ENCODE results near the gene CCL27. TPM values are rescaled to one million over a fixed set of nuclear protein-coding genes. Genes with fewer than 3 reads are reported as not detected.

The CCL27 gene
- total and polyA plus RNA-seq, 2 donors (not counting 1 experiment from before 2014, with no cell fraction given): not detected

- CTCF ChIA-PET: interaction anchor here (0.7 to 8.4 kb wide), 15 partner anchors 8 to 508 kb away, joined by 3 to 150 read pairs (median 4); partner anchors contain the start of genes CCL27, DCTN3, GALT and RPP25L
Measured at GRCh38 chr9:34637356-34638137, 24.9 kb downstream of the CCL27 start, which contains the start of gene SIGMAR1. Gene SIGMAR1 (minus strand): TSS chr9:34637787. CDS start chr9:34637697, 90 bp downstream.

More at GRCh38 chr9:34637356-34638137, 24.9 kb downstream of the CCL27 start, which contains the start of gene SIGMAR1:
- Histone ChIP-seq H3K79me2 (ENCODE audit: control insufficient read depth, insufficient read depth, low read length) (peaks cover 26% of the 10 kb centered on the region), H3K27ac (ENCODE audit: low read length in 2 of 2) (peak within 1 kb of the TSS; percentile 56 to 69), H4K20me1 (ENCODE audit: control insufficient read depth, insufficient read depth, low read length, poor library complexity, severe bottlenecking) (peaks cover 16% of the 10 kb centered on the region), H3K27me3 (replicated peaks in 1 of 4; ENCODE audit: control extremely low read depth in 1 of 4, control insufficient read depth in 3 of 4, insufficient read depth in 4 of 4, low read length in 3 of 4) (no peaks in the 10 kb centered on the region), H2AFZ (ENCODE audit: insufficient read depth, low read depth, low read length, poor library complexity, severe bottlenecking) (peak within 1 kb of the TSS; percentile 92), H3K4me2 (replicated peaks; ENCODE audit: low read depth, low read length, poor library complexity, severe bottlenecking) (peak within 1 kb of the TSS; percentile 95), H3K4me1 (ENCODE audit: control insufficient read depth in 2 of 2, insufficient read depth in 2 of 2, low read length in 2 of 2) (peaks cover 16 to 32% of the 10 kb centered on the region in 2 donors), H3K9ac (ENCODE audit: low read length) (peak within 1 kb of the TSS; percentile 79), H3K36me3 (replicated peaks in 1 of 2; ENCODE audit: control extremely low read depth in 1 of 2, control insufficient read depth in 1 of 2, extremely low read depth in 1 of 2, insufficient read depth in 2 of 2, low read length in 1 of 2) (peaks cover 0 to 3% of the 10 kb centered on the region in 2 experiments), H3K9me3 (ENCODE audit: control extremely low read depth in 1 of 3, control insufficient read depth in 2 of 3, insufficient read depth in 1 of 3, low read length in 2 of 3) (no peaks in the 10 kb centered on the region), H3K4me3 (ENCODE audit: control extremely low read depth in 1 of 5, extremely low read depth in 1 of 5, insufficient read depth in 1 of 5, low read depth in 2 of 5, low read length in 4 of 5) (peak within 1 kb of the TSS; percentile 49 to 80 (median 63))
- DNase-seq: peak; percentile 96
- H3K27me3 Mint-ChIP-seq: no peaks in the 10 kb centered on the region
- H3K4me3 Mint-ChIP-seq: peak within 1 kb of the TSS; percentile 92
- peak; percentile 96 for ATAC-seq (ENCODE audit: low read depth)
- H3K9me3 Mint-ChIP-seq (ENCODE audit: insufficient read depth): no peaks in the 10 kb centered on the region
- peaks cover 30% of the 10 kb centered on the region for H3K4me1 Mint-ChIP-seq
- under 1% methylated on average over 73 of the region's 74 CpGs for WGBS (ENCODE audit: insufficient coverage)
- intact Hi-C loops (cut with micrococcal nuclease): loop anchor here (1.0 to 2.0 kb wide), 8 partner anchors 9 to 261 kb away; partner anchors contain the start of genes DCTN3, DNAI1, FAM219A and GALT
- TF ChIP-seq, protein P1, sequence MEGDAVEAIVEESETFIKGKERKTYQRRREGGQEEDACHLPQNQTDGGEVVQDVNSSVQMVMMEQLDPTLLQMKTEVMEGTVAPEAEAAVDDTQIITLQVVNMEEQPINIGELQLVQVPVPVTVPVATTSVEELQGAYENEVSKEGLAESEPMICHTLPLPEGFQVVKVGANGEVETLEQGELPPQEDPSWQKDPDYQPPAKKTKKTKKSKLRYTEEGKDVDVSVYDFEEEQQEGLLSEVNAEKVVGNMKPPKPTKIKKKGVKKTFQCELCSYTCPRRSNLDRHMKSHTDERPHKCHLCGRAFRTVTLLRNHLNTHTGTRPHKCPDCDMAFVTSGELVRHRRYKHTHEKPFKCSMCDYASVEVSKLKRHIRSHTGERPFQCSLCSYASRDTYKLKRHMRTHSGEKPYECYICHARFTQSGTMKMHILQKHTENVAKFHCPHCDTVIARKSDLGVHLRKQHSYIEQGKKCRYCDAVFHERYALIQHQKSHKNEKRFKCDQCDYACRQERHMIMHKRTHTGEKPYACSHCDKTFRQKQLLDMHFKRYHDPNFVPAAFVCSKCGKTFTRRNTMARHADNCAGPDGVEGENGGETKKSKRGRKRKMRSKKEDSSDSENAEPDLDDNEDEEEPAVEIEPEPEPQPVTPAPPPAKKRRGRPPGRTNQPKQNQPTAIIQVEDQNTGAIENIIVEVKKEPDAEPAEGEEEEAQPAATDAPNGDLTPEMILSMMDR (IDR thresholded peaks at IDR 0.05): no peak
- TF ChIP-seq EZH2 (IDR thresholded peaks at IDR 0.05; ENCODE audit: borderline replicate concordance, insufficient read depth, low read depth, low read length, poor library complexity, severe bottlenecking): no peak
- POLR2A ChIA-PET: interaction anchor here (0.6 to 2.8 kb wide), 8 partner anchors 9 to 625 kb away, joined by 4 to 31 read pairs (median 7); partner anchors contain the start of genes DCTN3, GALT and RPP25L
- H3K27ac Mint-ChIP-seq: peak within 1 kb of the TSS; percentile 86

All from B cell (primary cell).